Ectodermal cell (in vitro differentiated cells): Measurements from ENCODE around the gene POLR2J2.
"Not testable (repeated sequence)": the region's sequence is repeated elsewhere in the genome, so short reads cannot be mapped to it uniquely, and the experiment has no call there.

ENCODE experiments used
- H3K27ac ChIP-seq: 2 replicates; pipeline ENCODE4 v1.7.0; 2013; ENCODE audit warnings: mild to moderate bottlenecking, low read depth, low read length; ENCODE audit not compliant: insufficient read depth, poor library complexity, severe bottlenecking
- H3K27me3 ChIP-seq: 2 replicates; pipeline ENCODE4 v1.7.0; 2013; ENCODE audit warnings: mild to moderate bottlenecking, low read length; ENCODE audit not compliant: insufficient read depth, control insufficient read depth, poor library complexity, severe bottlenecking
- H3K36me3 ChIP-seq: one replicate; pipeline ENCODE4 v1.7.0; 2013; ENCODE audit warnings: low read length; ENCODE audit not compliant: control insufficient read depth, insufficient read depth
- H3K4me1 ChIP-seq: one replicate; pipeline ENCODE4 v1.7.0; 2013; ENCODE audit warnings: low read length; ENCODE audit not compliant: control insufficient read depth, insufficient read depth
- H3K4me3 ChIP-seq: 2 replicates; pipeline ENCODE4 v1.7.0; 2013; ENCODE audit warnings: low read depth, low read length, control low read depth; ENCODE audit not compliant: insufficient read depth
- H3K9me3 ChIP-seq: 2 replicates; pipeline ENCODE4 v1.7.0; 2013; ENCODE audit warnings: mild to moderate bottlenecking, low read length, moderate library complexity; ENCODE audit not compliant: control insufficient read depth
- WGBS, 2 experiments: methylation state at CpG; one replicate each; pipeline ENCODE4 v1.1.7; 2013; ENCODE audit warnings: missing lambda C conversion rate in 2 of 2; 5-methylcytosine and 5-hydroxymethylcytosine counted together

Gene POLR2J2

DNA sequence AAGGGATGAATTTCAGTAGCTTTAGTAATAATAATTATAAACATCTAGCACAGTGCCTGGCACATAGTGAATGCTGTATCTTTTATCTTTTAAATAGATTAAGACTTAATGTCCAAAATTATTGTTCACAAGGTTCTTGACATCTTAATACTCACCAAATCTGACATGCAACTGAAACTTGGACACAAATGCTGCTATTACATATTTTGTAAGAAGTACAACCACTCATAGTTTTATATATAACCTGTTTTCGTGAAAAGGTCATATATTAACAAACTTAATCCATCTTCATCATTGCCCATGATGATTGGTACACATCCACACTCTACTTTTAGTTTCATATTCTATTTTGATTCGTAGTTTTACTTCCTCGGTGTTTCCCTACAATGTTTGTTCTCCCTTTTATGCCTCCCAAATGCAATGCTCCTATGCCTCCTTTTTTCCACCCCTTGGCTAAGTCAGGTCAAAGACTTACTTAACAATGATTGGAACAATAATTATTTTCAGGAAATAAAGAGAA, 23.6 kb upstream of the POLR2J2 start:
- not testable (repeated sequence) for H3K27me3 ChIP-seq, H3K27ac ChIP-seq, H3K4me3 ChIP-seq, H3K9me3 ChIP-seq, H3K36me3 ChIP-seq, H3K4me1 ChIP-seq
- no CpG with 5 or more reads among the region's 3 CpGs for WGBS, 2 experiments

DNA sequence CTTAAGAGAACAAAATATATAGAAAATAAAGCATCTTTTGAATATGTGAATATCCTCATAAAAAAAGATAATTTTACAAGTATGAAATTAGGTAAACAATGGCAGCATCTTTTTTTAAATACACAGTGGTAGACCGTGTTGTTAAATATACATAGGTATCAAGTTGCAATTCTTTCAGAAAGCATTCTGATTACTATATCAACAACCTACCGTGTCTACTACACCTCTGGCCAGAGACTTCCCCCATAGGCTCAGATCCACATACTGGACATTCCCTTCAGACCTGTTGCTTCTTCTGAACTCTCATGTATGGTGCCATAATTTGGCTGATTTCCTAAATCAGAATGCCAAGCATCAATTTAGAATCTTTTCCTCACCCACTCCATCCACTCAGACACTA, 22.5 kb upstream of the POLR2J2 start:
- 78 to 88% methylated on average over 2 of the region's 2 CpGs for WGBS, 2 experiments
- not testable (repeated sequence) for H3K27me3 ChIP-seq, H3K9me3 ChIP-seq, H3K27ac ChIP-seq, H3K4me1 ChIP-seq, H3K4me3 ChIP-seq, H3K36me3 ChIP-seq

DNA sequence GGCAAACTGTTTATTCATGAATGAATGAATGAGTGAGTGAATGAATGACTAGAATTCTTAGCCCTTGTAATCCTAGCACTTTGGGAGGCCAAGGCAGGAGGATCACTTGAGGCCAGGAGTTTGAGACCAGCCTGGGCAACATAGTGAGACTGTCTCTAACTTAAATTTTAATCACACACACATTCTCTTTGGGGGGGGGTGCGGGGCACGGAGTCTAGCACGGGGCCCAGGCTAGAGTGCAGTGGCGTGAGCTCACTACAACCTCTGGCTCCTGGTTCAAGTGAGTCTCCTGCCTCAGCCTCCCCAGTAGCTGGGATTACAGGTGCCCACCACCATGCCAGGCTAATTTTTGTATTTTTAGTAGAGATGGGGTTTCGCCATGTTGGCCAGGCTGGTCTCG, 19.1 kb upstream of the POLR2J2 start:
- not testable (repeated sequence) for H3K4me3 ChIP-seq, H3K36me3 ChIP-seq, H3K4me1 ChIP-seq, H3K27me3 ChIP-seq, H3K9me3 ChIP-seq, H3K27ac ChIP-seq
- WGBS, 2 experiments = 92 to 100% methylated on average over 1 to 2 of the region's 6 CpGs

DNA sequence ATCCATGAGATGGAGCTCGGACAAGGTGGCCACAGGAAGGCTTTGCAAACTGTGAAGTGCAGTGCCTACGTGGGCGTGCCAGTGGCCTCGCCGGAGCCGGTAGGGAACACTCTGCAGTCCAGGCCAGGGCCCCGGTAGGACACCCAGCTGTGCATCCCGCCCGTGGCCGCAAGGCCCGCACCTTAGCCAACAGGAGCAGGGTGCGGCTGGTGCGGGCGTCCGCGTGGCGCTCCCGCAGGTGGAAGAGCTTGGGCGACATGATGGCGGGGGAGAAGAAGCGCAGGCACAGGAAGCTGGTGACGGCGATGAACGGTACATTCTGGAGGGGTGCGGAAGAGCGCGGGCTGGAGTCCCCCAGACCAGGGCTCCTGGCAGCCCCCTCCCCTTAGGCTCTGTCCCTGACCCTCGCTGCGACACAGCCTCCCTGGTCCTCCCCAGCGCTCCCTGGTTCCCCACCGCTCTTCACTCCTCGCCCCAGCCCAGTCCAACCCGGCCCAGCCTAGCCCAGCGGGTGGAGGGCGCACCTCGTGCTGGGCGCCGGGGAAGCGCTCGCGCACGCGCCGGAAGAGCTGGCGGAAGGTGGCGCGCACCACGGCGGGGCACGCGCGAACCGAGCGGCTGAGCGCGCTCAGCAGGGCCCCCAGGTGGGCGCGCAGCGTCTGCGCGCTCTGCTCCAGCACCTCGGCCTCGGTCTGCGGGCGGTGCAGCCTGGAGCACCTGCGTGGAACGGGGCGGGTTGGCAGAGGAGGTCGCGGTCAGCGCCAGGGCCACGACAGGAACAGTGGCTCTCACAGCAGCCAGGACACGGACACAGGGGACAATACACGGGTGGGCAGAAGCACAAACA, 18.2 kb upstream of the POLR2J2 start:
- not testable (repeated sequence) for H3K36me3 ChIP-seq, H3K4me3 ChIP-seq, H3K4me1 ChIP-seq, H3K27me3 ChIP-seq, H3K27ac ChIP-seq, H3K9me3 ChIP-seq
- no CpG with 5 or more reads among the region's 74 CpGs for WGBS, 2 experiments

DNA sequence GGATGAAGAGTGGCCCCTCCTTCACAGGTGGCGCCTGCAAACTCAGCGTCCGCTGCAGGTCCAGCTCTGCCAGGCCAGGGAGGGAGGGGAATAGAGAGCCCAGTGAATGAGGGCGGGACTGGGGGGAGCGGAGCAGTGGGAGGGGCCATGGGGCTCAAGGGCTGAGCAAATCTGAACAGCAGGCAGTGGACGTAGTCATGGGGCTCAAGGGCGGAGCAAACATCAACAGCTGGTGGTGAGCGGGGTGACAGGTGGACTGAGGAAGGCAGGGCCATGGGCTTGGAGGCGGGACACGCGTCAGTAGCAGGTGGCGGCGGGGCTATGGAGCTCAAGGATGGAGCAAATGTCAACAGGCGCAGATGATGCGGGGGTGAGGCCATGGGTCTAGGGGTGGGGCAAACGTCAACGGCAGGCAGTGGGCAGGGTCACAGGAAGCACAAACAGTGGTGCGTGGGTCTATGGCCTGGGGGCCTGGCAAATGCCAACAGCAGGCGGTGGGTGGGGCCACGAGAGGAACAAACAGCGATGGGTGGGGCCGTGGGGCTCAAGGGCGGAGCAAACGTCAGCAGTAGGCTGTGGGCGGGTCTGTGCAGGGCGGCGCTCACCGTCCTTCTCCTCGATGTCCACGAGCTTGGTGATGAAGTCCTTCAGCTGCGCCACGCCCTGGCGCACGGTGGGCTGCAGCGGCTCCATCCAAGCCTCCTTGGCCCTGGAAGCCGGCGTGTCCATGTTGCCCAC, 17.0 kb upstream of the POLR2J2 start:
- not testable (repeated sequence) for H3K27ac ChIP-seq

DNA sequence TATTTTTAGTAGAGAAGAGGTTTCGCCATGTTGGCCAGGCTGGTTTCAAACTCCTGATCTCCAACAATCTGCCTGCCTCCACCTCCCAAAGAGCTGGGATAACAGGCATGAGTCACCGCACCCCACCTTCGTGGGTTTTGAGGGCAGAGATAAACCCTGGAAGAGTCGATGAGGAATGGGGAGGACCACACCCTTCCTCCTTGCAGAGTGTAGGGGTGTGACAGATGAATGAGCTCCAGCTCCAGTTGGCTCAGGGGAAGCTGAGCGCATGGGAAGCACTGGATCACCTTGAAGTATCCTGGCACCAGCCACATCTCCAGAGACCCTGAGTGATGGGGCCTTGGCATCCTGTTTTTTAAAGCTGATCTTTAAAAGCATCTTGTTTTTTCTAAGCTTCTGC, 11.1 kb upstream of the POLR2J2 start:
- H3K9me3 ChIP-seq, H3K27me3 ChIP-seq, H3K4me3 ChIP-seq, H3K27ac ChIP-seq, H3K4me1 ChIP-seq, H3K36me3 ChIP-seq: not testable (repeated sequence)
- WGBS, 2 experiments = no CpG with 5 or more reads among the region's 5 CpGs

More for the DNA sequence above, 17.0 kb upstream of the POLR2J2 start:
- not testable (repeated sequence) for H3K4me3 ChIP-seq, H3K36me3 ChIP-seq, H3K9me3 ChIP-seq, H3K27me3 ChIP-seq, H3K4me1 ChIP-seq
- no CpG with 5 or more reads among the region's 37 CpGs for WGBS, 2 experiments

DNA sequence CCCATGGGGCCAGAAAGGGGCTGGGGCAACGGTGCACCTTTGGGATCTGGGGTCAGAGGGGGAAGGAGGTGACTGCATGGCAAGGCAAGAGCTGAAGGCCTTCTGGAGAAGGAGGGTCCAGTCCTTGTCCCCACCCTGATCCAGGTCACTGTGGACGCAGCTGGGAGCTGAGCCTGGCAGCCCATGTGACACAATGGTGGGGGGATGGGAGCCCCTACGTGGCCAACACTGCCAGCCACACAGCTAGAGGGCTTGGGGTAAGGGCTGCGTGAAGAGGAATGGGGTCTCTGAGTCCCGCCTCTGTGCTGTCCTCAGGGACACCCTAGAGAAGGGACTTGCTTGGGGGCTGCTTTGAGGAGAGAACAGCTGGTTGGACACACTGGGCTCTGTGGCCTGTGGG, 9.3 kb upstream of the POLR2J2 start:
- H3K36me3 ChIP-seq, H3K27ac ChIP-seq, H3K27me3 ChIP-seq, H3K9me3 ChIP-seq, H3K4me3 ChIP-seq, H3K4me1 ChIP-seq: not testable (repeated sequence)
- WGBS, 2 experiments = no CpG with 5 or more reads among the region's 5 CpGs

DNA sequence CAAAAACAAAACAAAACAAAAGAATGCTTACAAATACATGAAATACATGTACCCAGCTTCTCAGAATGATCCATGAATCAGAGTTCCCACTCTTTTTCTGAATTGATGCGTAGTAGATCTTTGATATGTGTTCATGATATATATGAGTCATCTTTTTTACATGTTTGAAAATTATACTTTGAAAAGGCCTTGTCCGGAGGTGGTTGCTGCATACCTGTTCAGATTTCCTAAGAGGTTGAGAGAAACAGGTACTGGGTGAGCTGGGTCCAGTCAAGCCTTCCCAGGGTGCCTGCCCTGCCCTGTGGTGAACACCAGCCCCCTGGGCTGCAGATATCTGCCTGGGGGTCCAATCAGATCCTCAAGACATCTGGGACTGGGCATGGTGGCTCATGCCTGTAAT, 4.1 kb upstream of the POLR2J2 start:
- not testable (repeated sequence) for H3K27me3 ChIP-seq, H3K9me3 ChIP-seq, H3K4me1 ChIP-seq, H3K4me3 ChIP-seq, H3K27ac ChIP-seq, H3K36me3 ChIP-seq
- WGBS, 2 experiments = 94% methylated on average over 1 of the region's 2 CpGs

DNA sequence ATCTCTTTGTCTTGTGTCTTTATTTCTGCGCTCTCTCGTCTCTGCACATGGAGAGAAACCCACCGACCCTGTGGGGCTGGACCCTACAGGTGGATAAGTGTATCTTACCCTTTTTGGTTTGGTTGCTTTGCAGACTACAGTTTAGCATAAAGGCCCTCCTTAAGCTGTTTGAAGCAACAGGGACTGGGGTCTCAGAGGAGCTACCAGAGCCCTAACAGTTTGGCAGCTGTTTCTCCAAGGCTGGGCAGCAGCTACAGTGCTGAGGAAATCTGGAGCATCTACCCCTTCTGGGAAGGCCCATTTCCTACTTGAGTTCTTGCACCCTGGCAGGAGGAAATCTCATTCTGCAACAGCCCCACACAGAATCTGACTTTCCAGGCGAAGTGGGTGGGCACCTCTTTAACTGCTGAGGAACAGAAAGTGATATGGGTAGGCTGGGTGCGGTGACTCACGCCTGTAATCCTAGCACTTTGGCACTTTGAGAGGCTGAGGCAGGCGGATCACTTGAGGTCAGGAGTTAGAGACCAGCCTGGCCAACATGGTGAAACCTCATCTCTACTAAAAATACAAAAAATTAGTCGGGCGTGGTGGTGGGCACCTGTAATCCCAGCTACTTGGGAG, 2.1 kb upstream of the POLR2J2 start:
- not testable (repeated sequence) for H3K27me3 ChIP-seq, H3K4me3 ChIP-seq, H3K4me1 ChIP-seq, H3K36me3 ChIP-seq, H3K27ac ChIP-seq, H3K9me3 ChIP-seq
- no CpG with 5 or more reads among the region's 9 CpGs for WGBS, 2 experiments

DNA sequence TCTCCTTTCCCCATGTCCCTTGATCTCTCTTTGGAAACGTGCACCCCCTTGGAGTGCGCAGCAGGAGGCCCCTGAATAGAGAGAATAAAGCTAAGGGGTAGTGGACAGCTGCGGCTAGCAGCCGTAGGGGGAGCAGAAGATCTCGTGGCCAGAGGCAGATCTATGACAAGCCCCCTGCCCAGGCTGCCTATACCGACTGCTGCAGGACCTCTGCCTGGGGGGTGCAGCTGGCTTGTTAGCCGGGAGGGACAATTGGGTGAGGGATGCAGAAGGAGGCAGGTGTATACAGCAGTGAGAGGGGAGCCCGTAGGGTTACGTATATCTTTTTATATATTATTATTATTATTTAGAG, 469 bp upstream of the POLR2J2 start:
- H3K4me3 ChIP-seq = not testable (repeated sequence)

More for the DNA sequence above, 469 bp upstream of the POLR2J2 start:
- no CpG with 5 or more reads among the region's 9 CpGs for WGBS, 2 experiments
- not testable (repeated sequence) for H3K36me3 ChIP-seq, H3K27ac ChIP-seq, H3K4me1 ChIP-seq, H3K9me3 ChIP-seq, H3K27me3 ChIP-seq
